Activated CD8-positive, alpha-beta T cell treated with anti-CD3 and anti-CD28 coated beads, Interleukin-2, amount 10 ng/mL, durations not matched to agents 7 days and 5 days (primary cell): ENCODE measurements around the gene WWC2. TPM values are rescaled to one million over a fixed set of nuclear protein-coding genes. Genes with fewer than 3 reads are reported as not detected.

Source experiments
- ATAC-seq: fragments of 150-1000 bp; cut with Tn5 transposase; one replicate; pipeline ENCODE4 v1.10.0; 2021; ENCODE audit warnings: moderate library complexity
- CTCF ChIA-PET: fragments of 350-600 bp; sonication (Branson Sonifier 250); formaldehyde crosslinking; loops from one replicate; lab custom pipeline; 2021; ENCODE audit warnings: antibody characterized with exemption; lab: Charles Lee
- POLR2A ChIA-PET: fragments of 350-600 bp; sonication (Branson Sonifier 250); formaldehyde crosslinking; loops from one replicate; lab custom pipeline; 2021; ENCODE audit warnings: antibody characterized with exemption; lab: Charles Lee
- DNase-seq: peaks from one replicate; pipeline ENCODE4 v3.0.0-alpha.2; 2020
- H3K27ac Mint-ChIP-seq: one replicate; pipeline ENCODE4 v1.8.0; 2021; ENCODE audit warnings: mild to moderate bottlenecking, mixed read lengths
- H3K27me3 Mint-ChIP-seq: one replicate; pipeline ENCODE4 v1.8.0; 2021; ENCODE audit warnings: low read depth, mixed read lengths
- H3K36me3 Mint-ChIP-seq: one replicate; pipeline ENCODE4 v1.8.0; 2021; ENCODE audit warnings: low read depth, mixed read lengths
- H3K4me1 Mint-ChIP-seq: one replicate; pipeline ENCODE4 v1.8.0; 2021; ENCODE audit warnings: low read depth, mixed read lengths
- H3K4me3 Mint-ChIP-seq: one replicate; pipeline ENCODE4 v1.8.0; 2021; ENCODE audit warnings: mild to moderate bottlenecking, mixed read lengths
- H3K9me3 Mint-ChIP-seq: one replicate; pipeline ENCODE4 v1.8.0; 2022; ENCODE audit warnings: mixed read lengths; ENCODE audit not compliant: insufficient read depth
- total RNA-seq, 2 experiments: library from RNA; stranded (reverse); gene quantifications; one replicate each; pipeline ENCODE4 v1.2.3, GENCODE V29; 2021

WWC2 gene
- total RNA-seq, 2 experiments from 2014 or later: 0.21 TPM

GRCh38 chr4:183345261-183345660, 246.2 kb downstream of the WWC2 start:
- H3K27ac Mint-ChIP-seq: no peak overlapping the region
- peaks cover 11% of the 10 kb centered on the region for H3K27me3 Mint-ChIP-seq
- ChIA-PET POLR2A (no interaction called here), CTCF (no interaction called here)
- no peak overlapping the region for H3K4me3 Mint-ChIP-seq
- no peak for ATAC-seq
- DNase-seq: no peak
- peaks cover 15% of the 10 kb centered on the region for H3K4me1 Mint-ChIP-seq
- no peaks in the 10 kb centered on the region for H3K9me3 Mint-ChIP-seq
- H3K36me3 Mint-ChIP-seq: no peaks in the 10 kb centered on the region

GRCh38 chr4:183347146-183347545, 248.1 kb downstream of the WWC2 start:
- H3K9me3 Mint-ChIP-seq: no peaks in the 10 kb centered on the region
- ATAC-seq (no peak), DNase-seq (no peak)
- H3K27me3 Mint-ChIP-seq: peaks cover 13% of the 10 kb centered on the region
- CTCF ChIA-PET: no interaction called here
- H3K36me3 Mint-ChIP-seq: no peaks in the 10 kb centered on the region
- H3K4me1 Mint-ChIP-seq: peaks cover 19% of the 10 kb centered on the region
- no peak overlapping the region for H3K4me3 Mint-ChIP-seq
- H3K27ac Mint-ChIP-seq: no peak overlapping the region
- POLR2A ChIA-PET: interaction anchor here (0.5 kb wide), 1 partner anchor 244 kb away, joined by 3 read pairs; no protein-coding TSS in a partner anchor

- DNase-seq (no peak), ATAC-seq (no peak)
- POLR2A ChIA-PET: no interaction called here
- H3K4me1 Mint-ChIP-seq: peaks cover 19% of the 10 kb centered on the region
- no peak overlapping the region for H3K4me3 Mint-ChIP-seq
- peaks cover 13% of the 10 kb centered on the region for H3K27me3 Mint-ChIP-seq
- no peaks in the 10 kb centered on the region for H3K36me3 Mint-ChIP-seq
- CTCF ChIA-PET: no interaction called here
- no peak overlapping the region for H3K27ac Mint-ChIP-seq
- no peaks in the 10 kb centered on the region for H3K9me3 Mint-ChIP-seq
These were observed 248.5 kb downstream of the WWC2 start for GRCh38 chr4:183347566-183347965.

GRCh38 chr4:183348136-183348535, 249.1 kb downstream of the WWC2 start:
- CTCF ChIA-PET: no interaction called here
- Mint-ChIP-seq H3K36me3 (no peaks in the 10 kb centered on the region), H3K27ac (no peak overlapping the region), H3K4me3 (no peak overlapping the region), H3K27me3 (peaks cover 10% of the 10 kb centered on the region), H3K9me3 (no peaks in the 10 kb centered on the region), H3K4me1 (peaks cover 19% of the 10 kb centered on the region)
- DNase-seq (no peak), ATAC-seq (no peak)
- POLR2A ChIA-PET: no interaction called here

GRCh38 chr4:183348706-183349659, 249.9 kb downstream of the WWC2 start:
- ATAC-seq (peak; percentile 79), DNase-seq (peak; percentile 62)
- no peaks in the 10 kb centered on the region for H3K9me3 Mint-ChIP-seq
- POLR2A ChIA-PET: no interaction called here
- CTCF ChIA-PET: no interaction called here
- H3K27ac Mint-ChIP-seq: no peak overlapping the region
- peaks cover 19% of the 10 kb centered on the region for H3K4me1 Mint-ChIP-seq
- H3K27me3 Mint-ChIP-seq: peaks cover 7% of the 10 kb centered on the region
- H3K4me3 Mint-ChIP-seq: peak overlapping the region; percentile 22
- no peaks in the 10 kb centered on the region for H3K36me3 Mint-ChIP-seq

- no peak overlapping the region for H3K27ac Mint-ChIP-seq
- no peaks in the 10 kb centered on the region for H3K36me3 Mint-ChIP-seq
These were observed 250.6 kb downstream of the WWC2 start for GRCh38 chr4:183349673-183350072.

GRCh38 chr4:183350317-183351071, 251.4 kb downstream of the WWC2 start:
- no peak overlapping the region for H3K27ac Mint-ChIP-seq
- POLR2A ChIA-PET: no interaction called here
- no peak for DNase-seq
- H3K36me3 Mint-ChIP-seq: no peaks in the 10 kb centered on the region
- H3K9me3 Mint-ChIP-seq: no peaks in the 10 kb centered on the region
- peaks cover 7% of the 10 kb centered on the region for H3K27me3 Mint-ChIP-seq
- H3K4me3 Mint-ChIP-seq: no peak overlapping the region
- CTCF ChIA-PET: no interaction called here
- ATAC-seq: no peak
- H3K4me1 Mint-ChIP-seq: peaks cover 19% of the 10 kb centered on the region

More at GRCh38 chr4:183349673-183350072, 250.6 kb downstream of the WWC2 start:
- ChIA-PET CTCF (no interaction called here), POLR2A (no interaction called here)
- ATAC-seq: no peak
- Mint-ChIP-seq H3K4me1 (peaks cover 19% of the 10 kb centered on the region), H3K9me3 (no peaks in the 10 kb centered on the region), H3K4me3 (no peak overlapping the region), H3K27me3 (peaks cover 6% of the 10 kb centered on the region)
- no peak for DNase-seq

- ATAC-seq: no peak
- ChIA-PET CTCF (interaction anchor here (0.7 to 1.1 kb wide), 2 partner anchors 47 to 169 kb away, joined by 3 read pairs; no protein-coding TSS in a partner anchor), POLR2A (no interaction called here)
- H3K9me3 Mint-ChIP-seq: no peaks in the 10 kb centered on the region
- no peak overlapping the region for H3K27ac Mint-ChIP-seq
- no peak for DNase-seq
- H3K27me3 Mint-ChIP-seq: peaks cover 10% of the 10 kb centered on the region
- no peak overlapping the region for H3K4me3 Mint-ChIP-seq
- H3K36me3 Mint-ChIP-seq: no peaks in the 10 kb centered on the region
- H3K4me1 Mint-ChIP-seq: peaks cover 19% of the 10 kb centered on the region
These were observed 253.5 kb downstream of the WWC2 start for GRCh38 chr4:183352546-183352945.

- Mint-ChIP-seq H3K9me3 (no peaks in the 10 kb centered on the region), H3K27me3 (peaks cover 10% of the 10 kb centered on the region), H3K27ac (no peak overlapping the region), H3K4me3 (no peak overlapping the region), H3K36me3 (no peaks in the 10 kb centered on the region), H3K4me1 (peaks cover 16% of the 10 kb centered on the region)
- CTCF ChIA-PET: no interaction called here
- DNase-seq (no peak), ATAC-seq (no peak)
- POLR2A ChIA-PET: no interaction called here
These were observed 254.5 kb downstream of the WWC2 start for GRCh38 chr4:183353557-183353956.

GRCh38 chr4:183354219-183354618, 255.2 kb downstream of the WWC2 start:
- CTCF ChIA-PET: no interaction called here

GRCh38 chr4:183355405-183355804, 256.3 kb downstream of the WWC2 start:
- Mint-ChIP-seq H3K4me3 (no peak overlapping the region), H3K9me3 (no peaks in the 10 kb centered on the region), H3K27ac (no peak overlapping the region), H3K36me3 (no peaks in the 10 kb centered on the region), H3K27me3 (peaks cover 9% of the 10 kb centered on the region), H3K4me1 (peaks cover 3% of the 10 kb centered on the region)
- DNase-seq (no peak), ATAC-seq (no peak)
- CTCF ChIA-PET: no interaction called here
- POLR2A ChIA-PET: no interaction called here

More at GRCh38 chr4:183354219-183354618, 255.2 kb downstream of the WWC2 start:
- ATAC-seq (no peak), DNase-seq (no peak)
- H3K9me3 Mint-ChIP-seq: no peaks in the 10 kb centered on the region
- H3K4me1 Mint-ChIP-seq: peaks cover 9% of the 10 kb centered on the region
- H3K36me3 Mint-ChIP-seq: no peaks in the 10 kb centered on the region
- H3K27me3 Mint-ChIP-seq: peaks cover 10% of the 10 kb centered on the region
- POLR2A ChIA-PET: no interaction called here
- no peak overlapping the region for H3K4me3 Mint-ChIP-seq
- H3K27ac Mint-ChIP-seq: no peak overlapping the region
